HG03066 (cell line): Measurements from ENCODE around the gene CAV3.
"Not testable (repeated sequence)": the region's sequence is repeated elsewhere in the genome, so short reads cannot be mapped to it uniquely, and the experiment has no call there.

Experiments used
- ATAC-seq: cut with Tn5 transposase; IDR thresholded peaks from one replicate; pipeline ENCODE4 v1.9.1; 2021; ENCODE audit warnings: low read depth; ENCODE audit not compliant: unreplicated experiment

Gene CAV3

GRCh38 chr3:8733332-8734094 lies at the start of gene CAV3:
CAV3 (plus strand) TSS chr3:8733802; CDS start chr3:8733877, 75 bp downstream.
- no peak for ATAC-seq

DNA sequence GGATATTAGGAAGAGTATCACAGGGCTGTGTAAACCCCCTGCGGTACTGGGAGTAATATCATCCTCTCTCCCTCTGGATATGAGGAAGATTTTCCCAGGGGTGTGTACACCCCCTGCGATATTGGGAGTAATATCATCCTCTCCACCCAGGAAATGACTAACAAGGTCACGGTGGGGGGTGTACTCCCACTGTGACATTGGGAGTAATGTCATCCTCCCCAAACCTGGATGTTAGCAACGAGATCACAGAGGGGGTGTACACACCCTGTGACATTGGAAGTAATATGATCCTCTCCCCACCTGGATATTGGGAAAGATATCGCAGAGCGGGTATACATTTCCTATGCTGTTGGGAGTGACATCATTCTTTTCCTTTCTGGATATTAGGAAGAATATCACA lies 48.6 kb upstream of the CAV3 start:
- ATAC-seq = not testable (repeated sequence)

DNA sequence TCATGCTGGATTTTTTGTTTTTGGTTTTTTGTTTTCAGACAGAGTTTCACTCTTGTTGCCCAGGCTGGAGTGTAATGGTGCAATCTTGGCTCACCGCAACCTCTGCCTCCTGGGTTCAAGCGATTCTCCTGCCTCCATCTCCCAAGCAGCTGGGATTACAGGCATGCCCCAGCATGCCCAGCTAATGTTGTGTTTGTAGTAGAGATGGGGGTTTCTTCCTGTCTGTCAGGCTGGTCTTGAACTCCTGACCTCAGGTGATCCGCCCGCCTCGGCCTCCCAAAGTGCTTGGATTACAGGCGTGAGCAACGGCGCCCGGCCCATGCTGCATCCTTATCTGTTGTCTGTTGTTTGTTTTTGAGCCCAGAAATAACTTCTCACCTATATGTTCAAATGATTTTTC lies 42.3 kb upstream of the CAV3 start:
- ATAC-seq = not testable (repeated sequence)

DNA sequence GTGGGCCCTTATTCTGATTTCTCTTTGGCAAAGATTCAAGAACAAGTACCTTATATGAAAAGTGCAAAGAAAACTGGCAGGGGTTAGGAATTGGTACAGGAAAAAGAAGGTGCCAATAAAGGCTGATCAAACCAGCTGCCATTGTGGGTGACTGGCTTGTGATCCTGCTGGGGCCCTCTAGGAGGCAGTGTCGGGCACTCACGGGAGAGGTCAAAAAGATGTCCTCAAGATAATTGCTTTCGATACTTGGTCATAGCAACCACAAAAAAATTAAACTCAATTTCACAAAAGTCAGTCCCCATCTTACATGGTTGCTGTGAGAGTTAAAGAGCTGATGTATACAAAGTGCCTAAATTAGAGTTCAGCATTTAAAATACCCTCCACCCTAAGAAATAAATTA lies 31.0 kb upstream of the CAV3 start:
- ATAC-seq = no peak

DNA sequence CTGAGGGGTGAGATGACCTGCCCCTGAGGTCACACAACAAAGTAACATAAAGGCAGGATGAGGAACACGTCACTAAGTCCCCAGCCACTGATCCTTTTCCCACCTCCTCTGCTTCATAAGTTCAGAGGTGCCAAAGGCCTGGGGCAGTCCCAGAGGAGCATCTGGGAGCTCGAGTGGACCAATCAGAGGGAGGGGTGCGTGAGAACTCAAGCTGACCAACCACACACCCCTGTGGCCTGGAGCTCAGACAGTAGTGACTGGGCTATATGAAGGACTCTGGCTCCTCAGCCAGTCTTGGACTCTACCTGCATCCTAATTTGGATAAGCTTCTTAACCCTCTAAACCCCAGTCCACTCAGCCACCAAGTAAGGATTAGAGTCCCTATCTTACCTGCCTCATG lies 28.0 kb upstream of the CAV3 start:
- no peak for ATAC-seq

DNA sequence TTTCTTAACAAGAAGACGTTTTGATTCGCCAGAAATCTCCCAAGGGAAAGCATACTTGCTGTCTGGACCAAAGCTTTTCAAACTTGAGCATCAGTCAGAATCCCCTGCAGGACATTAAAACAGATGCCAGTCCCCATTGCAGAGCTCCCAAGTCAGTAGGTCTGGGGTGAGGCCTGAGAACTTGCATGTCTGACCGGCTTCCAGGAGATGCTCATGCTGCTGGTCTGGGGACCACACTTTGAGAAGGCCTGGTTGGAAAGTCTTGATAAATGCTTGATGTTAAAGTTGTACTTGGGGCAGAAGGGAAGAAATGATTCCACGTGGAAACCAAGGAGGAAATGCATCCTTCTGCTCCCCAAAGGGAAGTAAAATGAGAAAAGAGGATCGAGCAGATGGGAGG lies 24.3 kb upstream of the CAV3 start:
- ATAC-seq = no peak

GRCh38 chr3:8709801-8710507 lies 23.6 kb upstream of the CAV3 start:
- no peak for ATAC-seq

DNA sequence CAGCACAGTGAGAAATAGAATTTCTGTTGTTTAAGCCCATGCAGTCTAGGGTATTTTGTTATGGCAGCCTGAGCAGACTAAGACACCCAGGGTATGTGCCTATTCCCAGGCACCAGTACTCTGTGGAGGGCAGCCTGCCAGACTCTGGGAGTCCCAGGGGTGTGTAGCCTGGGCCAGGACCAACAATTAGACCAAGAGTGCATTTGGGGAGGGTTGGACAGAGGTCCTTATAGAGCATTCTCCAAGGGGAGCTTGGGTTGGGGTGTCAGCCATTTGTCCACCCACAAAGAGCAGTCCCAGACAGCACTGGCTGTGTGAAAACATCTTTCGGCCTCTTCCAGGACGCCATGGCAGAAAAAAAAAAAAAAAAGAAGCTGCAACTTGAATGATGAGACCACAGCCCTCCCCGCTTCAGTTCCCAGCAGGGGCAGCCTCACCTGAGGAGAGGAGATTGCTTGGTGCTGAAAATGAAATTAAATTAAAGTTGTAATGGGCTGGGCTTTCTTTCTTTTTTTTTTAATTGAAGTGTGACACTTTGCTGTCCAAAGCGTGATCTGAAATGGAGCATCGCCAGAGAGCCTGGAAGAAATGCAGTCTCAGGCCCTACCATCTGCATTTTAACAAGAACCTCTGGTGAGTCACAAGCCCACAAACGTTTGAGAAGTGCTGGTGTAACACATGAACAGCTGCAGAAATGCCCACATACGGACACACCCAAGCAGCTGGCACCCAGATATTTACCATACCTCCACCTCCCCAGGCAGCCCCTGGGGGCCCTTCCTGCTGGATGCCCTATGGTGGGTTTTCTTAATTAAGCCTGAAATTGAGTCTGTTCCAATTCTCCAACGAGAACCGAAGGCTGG lies 21.3 kb upstream of the CAV3 start:
- no peak for ATAC-seq

GRCh38 chr3:8712908-8713255 lies 20.7 kb upstream of the CAV3 start:
- no peak for ATAC-seq

DNA sequence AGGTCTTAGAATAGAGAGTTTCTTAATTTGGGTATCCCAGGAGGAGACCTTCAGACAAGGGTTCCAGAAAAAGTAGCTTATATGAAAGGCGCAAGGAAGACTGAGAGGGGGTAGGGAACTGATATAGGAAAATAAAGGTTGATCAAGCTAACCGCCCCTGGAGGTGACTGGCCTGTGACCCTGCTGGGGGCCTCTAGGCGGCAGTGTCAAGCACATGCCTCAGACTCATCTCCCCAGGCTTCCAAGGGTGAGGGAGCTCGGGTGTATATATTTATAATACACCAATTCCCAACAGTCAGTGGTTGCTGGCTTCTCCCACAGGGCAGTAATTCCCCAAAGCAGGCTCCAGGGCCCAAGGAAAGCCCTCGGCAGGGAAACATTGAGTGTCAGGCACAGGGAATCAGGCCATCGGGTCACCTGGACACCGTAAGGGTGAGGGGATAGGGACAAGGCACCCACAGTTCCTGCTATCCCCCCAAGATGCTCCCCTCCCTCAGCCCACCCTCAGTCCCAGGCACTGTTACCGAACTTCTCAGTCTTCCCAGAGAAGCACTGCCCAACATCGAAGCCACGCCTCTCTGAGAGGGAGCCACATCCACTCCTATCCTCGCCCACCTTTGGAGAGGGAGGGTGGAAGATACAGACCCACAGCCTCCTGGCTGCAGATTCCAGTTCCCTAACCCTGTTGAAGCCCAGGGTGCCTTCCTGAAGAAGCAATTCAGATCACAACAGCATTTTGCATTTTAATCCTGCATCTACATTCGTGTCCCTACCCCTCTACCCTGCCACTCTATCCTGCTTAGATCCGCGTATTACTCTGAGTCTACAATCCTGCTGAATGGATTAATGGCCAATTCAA lies 19.5 kb upstream of the CAV3 start:
- ATAC-seq = no peak

- not testable (repeated sequence) for ATAC-seq
These were observed 17.8 kb upstream of the CAV3 start for GRCh38 chr3:8715757-8716156.

DNA sequence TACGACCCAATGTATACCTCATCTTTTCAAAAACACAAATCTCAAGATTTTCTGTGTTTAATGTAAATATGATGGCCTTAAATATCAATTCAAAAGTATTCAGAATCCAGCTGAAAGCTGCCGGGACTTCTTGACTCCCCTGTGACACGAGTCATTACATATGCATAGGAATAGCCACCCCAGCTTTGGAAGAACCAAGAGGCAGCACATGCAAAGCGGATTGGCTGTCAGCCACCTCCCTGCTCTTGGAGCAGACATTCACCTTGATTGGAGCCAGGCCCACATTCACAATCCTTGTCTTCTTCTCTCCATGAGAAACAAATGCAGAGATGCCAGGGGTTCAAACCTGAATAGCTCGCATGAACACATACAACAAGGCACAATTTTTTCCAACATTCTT lies 10.8 kb upstream of the CAV3 start:
- ATAC-seq = no peak

DNA sequence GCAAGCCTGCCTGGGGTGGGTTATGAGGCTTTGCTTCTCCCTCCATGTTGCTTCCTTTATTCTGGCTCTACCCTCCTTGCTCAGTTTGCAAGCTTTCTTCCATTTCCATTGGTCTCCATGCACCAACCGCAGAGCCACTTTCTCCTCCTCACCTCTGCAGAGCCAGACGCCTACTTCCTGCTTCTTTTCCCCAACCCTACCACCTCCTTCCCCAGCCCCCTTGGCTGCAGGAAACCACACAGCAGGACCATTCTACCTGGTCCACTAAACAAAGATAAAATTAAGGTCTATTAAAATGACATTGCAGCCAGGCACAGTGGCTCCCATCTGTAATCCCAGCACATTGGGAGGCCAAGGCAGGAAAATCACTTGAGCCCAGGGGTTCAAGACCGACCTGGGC lies 10.0 kb upstream of the CAV3 start:
- no peak for ATAC-seq

- ATAC-seq = no peak
These were observed 9.4 kb upstream of the CAV3 start for GRCh38 chr3:8724108-8724752.

- no peak for ATAC-seq
These were observed 5.7 kb upstream of the CAV3 start for GRCh38 chr3:8727605-8728512.

- no peak for ATAC-seq
These were observed 4.1 kb upstream of the CAV3 start for GRCh38 chr3:8729479-8729878.

DNA sequence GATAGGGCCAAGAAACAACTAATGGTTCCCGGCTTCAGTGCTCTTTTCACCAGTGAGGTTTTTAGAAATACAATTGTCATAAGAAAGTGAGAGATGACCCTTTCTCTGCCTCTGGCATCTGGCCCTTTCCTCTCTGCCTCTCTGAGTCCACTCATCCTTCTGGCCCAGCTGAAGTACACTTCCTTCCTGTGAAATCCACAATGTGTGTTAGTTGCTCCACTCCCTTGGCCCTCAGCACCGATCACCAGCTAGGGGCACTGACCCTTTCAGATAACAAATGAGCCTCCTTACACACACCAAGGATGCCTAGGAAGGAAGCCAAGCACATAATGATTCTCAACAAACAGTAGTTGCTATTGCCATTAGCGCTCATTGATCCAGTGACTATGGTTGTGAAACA lies 2.9 kb upstream of the CAV3 start:
- no peak for ATAC-seq

DNA sequence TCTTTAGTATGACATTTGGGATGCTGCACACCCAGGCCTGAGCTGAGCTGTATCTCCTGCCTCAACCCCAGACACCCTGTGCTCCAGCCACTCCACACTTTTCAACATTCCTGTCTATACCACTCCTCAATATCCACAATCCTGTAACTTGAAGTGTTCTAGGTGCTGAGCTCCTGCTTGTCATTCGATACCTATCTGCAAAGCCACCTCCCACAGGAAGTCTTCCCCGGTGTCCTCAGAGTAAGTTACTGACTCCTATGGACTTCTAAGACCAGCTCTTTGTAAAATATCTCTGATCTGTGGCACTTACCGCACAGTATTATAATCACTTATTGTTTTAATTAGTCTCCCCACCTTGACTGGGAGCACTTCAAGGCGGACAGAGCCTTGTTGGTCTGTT lies 1.2 kb upstream of the CAV3 start:
- ATAC-seq = no peak
